ENCODE data around the gene RPS27L.

Gene RPS27L

GRCh38 chr15:63140936-63141335, 16.3 kb downstream of the RPS27L start:
- Histone ChIP-seq H2AFZ (ENCODE audit: low read length) (no peak overlapping the region), H3K27me3 (replicated peaks; ENCODE audit: insufficient read depth, low read length) (no peaks in the 10 kb centered on the region), H3K79me2 (ENCODE audit: low read length) (no peaks in the 10 kb centered on the region), H3K9me3 (replicated peaks; ENCODE audit: insufficient read depth, low read length) (no peaks in the 10 kb centered on the region), H3K36me3 (replicated peaks; ENCODE audit: insufficient read depth, low read length) (no peaks in the 10 kb centered on the region), H3F3A (ENCODE audit: insufficient read depth, low read length) (no peaks in the 10 kb centered on the region), H3K27ac (ENCODE audit: low read length) (no peak overlapping the region), H3K9ac (ENCODE audit: low read length) (no peak overlapping the region), H3K4me2 (ENCODE audit: low read depth, low read length) (no peak overlapping the region), H4K20me1 (ENCODE audit: insufficient read depth, low read length) (no peaks in the 10 kb centered on the region), H3K4me3 (ENCODE audit: low read length) (no peak overlapping the region), H3K4me1 (ENCODE audit: low read length) (no peaks in the 10 kb centered on the region), H3K9me2 (replicated peaks; ENCODE audit: insufficient read depth, low read length) (no peaks in the 10 kb centered on the region)
- TF ChIP-seq EZH2phosphoT487 (IDR thresholded peaks at IDR 0.05; ENCODE audit: low read length) (no peak), EZH2 (optimal IDR thresholded peaks at IDR 0.05; ENCODE audit: low read depth, low read length) (no peak), CTCF (IDR thresholded peaks at IDR 0.05; ENCODE audit: low read length) (no peak)
- DNase-seq = no peak

GRCh38 chr15:63136742-63137141, 20.5 kb downstream of the RPS27L start:
- no peaks in the 10 kb centered on the region for H4K20me1 ChIP-seq (ENCODE audit: insufficient read depth, low read length)
- H3K9me2 ChIP-seq (replicated peaks; ENCODE audit: insufficient read depth, low read length) = no peaks in the 10 kb centered on the region
- no peaks in the 10 kb centered on the region for H3F3A ChIP-seq (ENCODE audit: insufficient read depth, low read length)
- no peaks in the 10 kb centered on the region for H3K79me2 ChIP-seq (ENCODE audit: low read length)
- H3K4me1 ChIP-seq (ENCODE audit: low read length) = no peaks in the 10 kb centered on the region
- H3K27ac ChIP-seq (ENCODE audit: low read length) = no peak overlapping the region
- H3K36me3 ChIP-seq (replicated peaks; ENCODE audit: insufficient read depth, low read length) = no peaks in the 10 kb centered on the region
- TF ChIP-seq EZH2 (optimal IDR thresholded peaks at IDR 0.05; ENCODE audit: low read depth, low read length) = no peak
- no peak for TF ChIP-seq CTCF (IDR thresholded peaks at IDR 0.05; ENCODE audit: low read length)
- no peak for TF ChIP-seq EZH2phosphoT487 (IDR thresholded peaks at IDR 0.05; ENCODE audit: low read length)
- no peak overlapping the region for H3K9ac ChIP-seq (ENCODE audit: low read length)
- no peak overlapping the region for H3K4me3 ChIP-seq (ENCODE audit: low read length)
- H3K9me3 ChIP-seq (replicated peaks; ENCODE audit: insufficient read depth, low read length) = no peaks in the 10 kb centered on the region
- H3K4me2 ChIP-seq (ENCODE audit: low read depth, low read length) = no peak overlapping the region
- H3K27me3 ChIP-seq (replicated peaks; ENCODE audit: insufficient read depth, low read length) = no peaks in the 10 kb centered on the region
- no peak overlapping the region for H2AFZ ChIP-seq (ENCODE audit: low read length)
- DNase-seq = no peak

DNA sequence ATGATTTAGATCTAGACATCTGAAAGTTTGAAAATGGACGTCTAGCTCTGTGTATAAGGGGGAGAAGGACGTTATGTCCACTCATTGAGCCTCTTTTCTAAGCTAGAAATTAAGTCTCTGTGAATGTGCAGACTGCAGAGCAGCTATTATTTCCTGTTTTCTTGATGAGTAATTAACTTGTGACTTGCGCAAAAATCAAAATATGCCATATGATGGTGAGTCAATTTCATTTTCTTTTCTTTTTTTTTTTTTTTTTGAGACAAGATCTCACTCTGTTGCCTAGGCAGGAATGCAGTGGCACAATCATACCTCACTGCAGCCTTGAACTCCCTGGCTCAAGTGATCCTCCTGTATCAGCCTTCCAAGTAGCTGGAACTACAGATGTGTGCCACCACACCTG, 21.5 kb downstream of the RPS27L start:
- Histone ChIP-seq H3K36me3 (replicated peaks; ENCODE audit: insufficient read depth, low read length) (no peaks in the 10 kb centered on the region), H2AFZ (ENCODE audit: low read length) (no peak overlapping the region), H3K4me2 (ENCODE audit: low read depth, low read length) (no peak overlapping the region), H4K20me1 (ENCODE audit: insufficient read depth, low read length) (no peaks in the 10 kb centered on the region), H3K4me3 (ENCODE audit: low read length) (no peak overlapping the region), H3K9me2 (replicated peaks; ENCODE audit: insufficient read depth, low read length) (no peaks in the 10 kb centered on the region), H3K9me3 (replicated peaks; ENCODE audit: insufficient read depth, low read length) (no peaks in the 10 kb centered on the region), H3K27ac (ENCODE audit: low read length) (no peak overlapping the region), H3K27me3 (replicated peaks; ENCODE audit: insufficient read depth, low read length) (no peaks in the 10 kb centered on the region), H3K9ac (ENCODE audit: low read length) (no peak overlapping the region), H3F3A (ENCODE audit: insufficient read depth, low read length) (no peaks in the 10 kb centered on the region), H3K4me1 (ENCODE audit: low read length) (no peaks in the 10 kb centered on the region), H3K79me2 (ENCODE audit: low read length) (no peaks in the 10 kb centered on the region)
- no peak for DNase-seq
- TF ChIP-seq EZH2 (optimal IDR thresholded peaks at IDR 0.05; ENCODE audit: low read depth, low read length) (no peak), CTCF (IDR thresholded peaks at IDR 0.05; ENCODE audit: low read length) (no peak), EZH2phosphoT487 (IDR thresholded peaks at IDR 0.05; ENCODE audit: low read length) (no peak)

Data from MM.1S (cell line).